ENCODE data around the gene TANC1.

The TANC1 gene

GRCh38 chr2:158968396-158969161, at the start of gene TANC1:
TSS of gene TANC1 (plus strand) at chr2:158968640. CDS start at chr2:159065911, 97,271 bp downstream.
- DNase-seq = peak; percentile 96

- DNase-seq = no peak
Measured at GRCh38 chr2:158921599-158922408, 46.6 kb upstream of the TANC1 start.

- no peak for DNase-seq
Measured at GRCh38 chr2:158922601-158923000, 45.8 kb upstream of the TANC1 start.

GRCh38 chr2:158923180-158923594, 45.3 kb upstream of the TANC1 start:
- DNase-seq = no peak

- no peak for DNase-seq
Measured at GRCh38 chr2:158923641-158924040, 44.8 kb upstream of the TANC1 start.

- DNase-seq = no peak
Measured at GRCh38 chr2:158926478-158926948, 41.9 kb upstream of the TANC1 start.

GRCh38 chr2:158928515-158928914, 39.9 kb upstream of the TANC1 start:
- no peak for DNase-seq

GRCh38 chr2:158928965-158929364, 39.5 kb upstream of the TANC1 start:
- no peak for DNase-seq

- no peak for DNase-seq
Measured at GRCh38 chr2:158931572-158931971, 36.9 kb upstream of the TANC1 start.

GRCh38 chr2:158932131-158932645, 36.3 kb upstream of the TANC1 start:
- DNase-seq = no peak

GRCh38 chr2:158934170-158934569, 34.3 kb upstream of the TANC1 start:
- no peak for DNase-seq

- no peak for DNase-seq
Measured at GRCh38 chr2:158935617-158936016, 32.8 kb upstream of the TANC1 start.

- DNase-seq = peak; percentile 51
Measured at GRCh38 chr2:158936978-158937377, 31.5 kb upstream of the TANC1 start.

- DNase-seq = no peak
Measured at GRCh38 chr2:158940356-158940755, 28.1 kb upstream of the TANC1 start.

- no peak for DNase-seq
Measured at GRCh38 chr2:158943973-158944372, 24.5 kb upstream of the TANC1 start.

- DNase-seq = no peak
Measured at GRCh38 chr2:158948964-158949699, 19.3 kb upstream of the TANC1 start.

- DNase-seq = peak; percentile 59
Measured at GRCh38 chr2:158953454-158953853, 15.0 kb upstream of the TANC1 start.

GRCh38 chr2:158953926-158954763, 14.3 kb upstream of the TANC1 start:
- DNase-seq = peak; percentile 91

- DNase-seq = no peak
Measured at GRCh38 chr2:158955842-158956365, 12.5 kb upstream of the TANC1 start.

GRCh38 chr2:158958365-158958764, 10.1 kb upstream of the TANC1 start:
- no peak for DNase-seq

GRCh38 chr2:158960193-158960592, 8.2 kb upstream of the TANC1 start:
- DNase-seq = no peak

- no peak for DNase-seq
Measured at GRCh38 chr2:158962074-158962473, 6.4 kb upstream of the TANC1 start.
